SK-N-SH (cell line): Measurements from ENCODE around the gene BRD9. TPM values are rescaled to one million over a fixed set of nuclear protein-coding genes. Genes with fewer than 3 reads are reported as not detected.

Experiments
- CTCF ChIA-PET: fragments of 300-600, 350-600 bp; formaldehyde crosslinking; extraction: SDS; loops from one replicate; lab custom pipeline; 2021; lab: Yijun Ruan, JAX
- POLR2A ChIA-PET: fragments of 350-600 bp; sonication (Branson Sonifier 250); formaldehyde crosslinking; extraction: SDS; loops from one replicate; lab custom pipeline; 2020; ENCODE audit warnings: antibody characterized with exemption, inconsistent platforms; lab: Yijun Ruan, JAX
- DNase-seq: peaks from one replicate; pipeline ENCODE4 v3.0.0; 2012
- H2AFZ ChIP-seq: fragments of 200-600 bp; sonication (generic); 2 replicates; pipeline ENCODE4 v1.8.1; 2016; ENCODE audit warnings: antibody characterized with exemption, mild to moderate bottlenecking, low read depth
- H3F3A ChIP-seq: fragments of 200-600 bp; sonication (generic); replicated peaks from 2 replicates; pipeline ENCODE3; 2016; ENCODE audit warnings: antibody characterized with exemption, mild to moderate bottlenecking; ENCODE audit not compliant: insufficient read depth
- H3K27ac ChIP-seq, 2 experiments: fragments of 200-500 bp in 1 of 2; fragments of 200-600 bp in 1 of 2; sonication (Bioruptor generic) in 1 of 2; sonication (generic), shearing (Covaris generic) in 1 of 2; 2 replicates each; pipeline versions ENCODE4 v1.5.1 to v1.6.1; 2014 to 2016; ENCODE audit warnings: low read depth in 2 of 2, inconsistent platforms in 1 of 2, low read length in 1 of 2, mild to moderate bottlenecking in 1 of 2, mixed read lengths in 1 of 2
- H3K27me3 ChIP-seq: fragments of 200-600 bp; sonication (generic), shearing (Covaris generic); 2 replicates; pipeline ENCODE4 v1.6.1; 2016; ENCODE audit warnings: mixed run types; ENCODE audit not compliant: insufficient read depth
- H3K36me3 ChIP-seq, 2 experiments: fragments of 200-500 bp in 1 of 2; fragments of 200-600 bp in 1 of 2; sonication (Bioruptor generic) in 1 of 2; sonication (generic) in 1 of 2; replicated peaks in 1 of 2; 2 replicates each; pipeline versions ENCODE3 to v1.5.1; 2014 to 2016; ENCODE audit warnings: low read length in 1 of 2, mild to moderate bottlenecking in 1 of 2; ENCODE audit not compliant: insufficient read depth in 2 of 2, control insufficient read depth in 1 of 2
- H3K4me1 ChIP-seq, 2 experiments: fragments of 200-500 bp in 1 of 2; fragments of 200-600 bp in 1 of 2; sonication (Bioruptor generic) in 1 of 2; sonication (generic), shearing (Covaris generic) in 1 of 2; 2 replicates each; pipeline versions ENCODE4 v1.5.1 to v1.6.1; 2014 to 2016; ENCODE audit warnings: low read depth in 1 of 2, low read length in 1 of 2, mixed run types in 1 of 2; ENCODE audit not compliant: insufficient read depth in 2 of 2, control insufficient read depth in 1 of 2
- H3K4me2 ChIP-seq: fragments of 200-600 bp; sonication (generic), shearing (Covaris generic); 2 replicates; pipeline ENCODE4 v1.6.1; 2017; ENCODE audit warnings: mixed run types
- H3K4me3 ChIP-seq, 2 experiments: fragments of 200-500 bp in 1 of 2; fragments of 200-600 bp in 1 of 2; sonication (Bioruptor generic) in 1 of 2; sonication (generic), shearing (Covaris generic) in 1 of 2; 2 replicates each; pipeline versions ENCODE4 v1.5.1 to v1.8.1; 2014 to 2016; ENCODE audit warnings: low read depth in 2 of 2, inconsistent platforms in 1 of 2, low read length in 1 of 2, mild to moderate bottlenecking in 1 of 2, mixed read lengths in 1 of 2, moderate library complexity in 1 of 2
- H3K79me2 ChIP-seq: fragments of 200-600 bp; sonication (generic); 2 replicates; pipeline ENCODE4 v1.8.1; 2017; ENCODE audit warnings: mild to moderate bottlenecking; ENCODE audit not compliant: insufficient read depth
- H3K9ac ChIP-seq: fragments of 200-600 bp; sonication (generic); 2 replicates; pipeline ENCODE4 v1.6.1; 2017; ENCODE audit warnings: mixed run types
- H3K9me2 ChIP-seq: fragments of 200-600 bp; sonication (generic); 2 replicates; pipeline ENCODE4 v1.6.1; 2017; ENCODE audit warnings: mixed run types
- H3K9me3 ChIP-seq: fragments of 200-600 bp; sonication (generic); 2 replicates; pipeline ENCODE4 v1.6.1; 2017; ENCODE audit warnings: mixed run types, mild to moderate bottlenecking, moderate library complexity
- H4K20me1 ChIP-seq: fragments of 200-600 bp; sonication (generic); 2 replicates; pipeline ENCODE4 v1.6.1; 2017; ENCODE audit warnings: mild to moderate bottlenecking, mixed run types; ENCODE audit not compliant: insufficient read depth
- CHD2 ChIP-seq: fragments of 150-350 bp; IDR thresholded peaks from 2 replicates; pipeline ENCODE4 v1.6.1; 2018; ENCODE audit warnings: low read length; ENCODE audit not compliant: partially characterized antibody
- FOXM1 ChIP-seq: IDR thresholded peaks from 2 replicates; pipeline ENCODE4 v1.4.0; 2012; ENCODE audit warnings: low read depth, mild to moderate bottlenecking
- WGBS: methylation state at CpG from one replicate; pipeline ENCODE4 v1.1.6; 2017; ENCODE audit warnings: low lambda C conversion rate; 5-methylcytosine and 5-hydroxymethylcytosine counted together
- polyA plus RNA-seq, 3 experiments: library from polyadenylated mRNA; depleted of rRNA; stranded (reverse); fragments of >200 nt; gene quantifications; 2 replicates each; pipeline ENCODE4 v1.2.3, GENCODE V29; 2012
- TF ChIP-seq, protein P1 (sequence below): fragments of 200-600 bp; sonication (generic); IDR thresholded peaks from 2 replicates; pipeline ENCODE4 v1.6.1; 2017; ENCODE audit warnings: antibody characterized with exemption, mild to moderate bottlenecking, moderate library complexity
- TF ChIP-seq, protein P2 (sequence below): IDR thresholded peaks from 2 replicates; pipeline ENCODE4 v1.6.1; 2012; ENCODE audit warnings: mild to moderate bottlenecking, low read depth, low read length, moderate library complexity

The BRD9 gene
- polyA plus RNA-seq, 1 of the 3 experiments (the other 2 are of a cell fraction) = 19.5 TPM

DNA sequence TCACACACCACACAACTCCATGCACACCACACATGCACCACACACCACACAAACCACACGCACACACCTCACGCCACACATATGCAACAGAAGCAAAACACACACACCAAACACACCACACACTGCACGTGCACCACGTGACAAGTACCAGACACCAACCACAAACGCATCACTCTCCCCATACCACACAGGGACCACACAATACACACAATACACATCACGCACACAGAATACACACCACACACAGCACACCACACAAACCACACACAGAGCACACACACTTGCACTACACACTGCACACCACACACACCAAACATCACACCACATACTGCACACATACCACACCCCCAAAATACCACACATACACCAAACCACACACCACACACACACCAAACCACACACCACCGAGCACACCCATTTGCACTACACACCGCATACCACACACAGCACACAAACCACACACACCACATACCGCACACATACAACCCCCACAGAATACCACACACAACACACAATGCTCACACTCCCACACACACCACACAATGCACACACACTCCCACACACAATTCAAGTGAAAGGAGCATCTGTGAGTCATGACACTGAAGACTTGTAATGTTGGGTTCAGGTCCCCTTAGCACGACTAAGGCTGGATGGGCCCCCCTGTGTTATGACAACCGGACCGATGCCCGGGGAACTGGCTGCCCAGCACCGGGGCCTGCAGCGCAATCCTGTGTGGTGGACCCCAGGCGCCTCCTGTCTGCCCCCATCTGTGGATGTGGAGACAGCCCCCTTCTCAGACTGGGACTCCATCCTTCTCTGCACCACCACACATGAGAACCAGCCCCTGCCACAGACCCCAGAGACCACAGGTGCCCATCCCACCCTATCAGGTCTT lies 35.8 kb downstream of the BRD9 start:
- H3K27me3 ChIP-seq = peaks cover 33% of the 10 kb centered on the region
- no peaks in the 10 kb centered on the region for H3F3A ChIP-seq
- H3K4me3 ChIP-seq = no peak overlapping the region
- H3K4me1 ChIP-seq = no peaks in the 10 kb centered on the region
- H3K4me2 ChIP-seq = no peak overlapping the region
- no peak overlapping the region for H2AFZ ChIP-seq
- TF ChIP-seq, protein P1, sequence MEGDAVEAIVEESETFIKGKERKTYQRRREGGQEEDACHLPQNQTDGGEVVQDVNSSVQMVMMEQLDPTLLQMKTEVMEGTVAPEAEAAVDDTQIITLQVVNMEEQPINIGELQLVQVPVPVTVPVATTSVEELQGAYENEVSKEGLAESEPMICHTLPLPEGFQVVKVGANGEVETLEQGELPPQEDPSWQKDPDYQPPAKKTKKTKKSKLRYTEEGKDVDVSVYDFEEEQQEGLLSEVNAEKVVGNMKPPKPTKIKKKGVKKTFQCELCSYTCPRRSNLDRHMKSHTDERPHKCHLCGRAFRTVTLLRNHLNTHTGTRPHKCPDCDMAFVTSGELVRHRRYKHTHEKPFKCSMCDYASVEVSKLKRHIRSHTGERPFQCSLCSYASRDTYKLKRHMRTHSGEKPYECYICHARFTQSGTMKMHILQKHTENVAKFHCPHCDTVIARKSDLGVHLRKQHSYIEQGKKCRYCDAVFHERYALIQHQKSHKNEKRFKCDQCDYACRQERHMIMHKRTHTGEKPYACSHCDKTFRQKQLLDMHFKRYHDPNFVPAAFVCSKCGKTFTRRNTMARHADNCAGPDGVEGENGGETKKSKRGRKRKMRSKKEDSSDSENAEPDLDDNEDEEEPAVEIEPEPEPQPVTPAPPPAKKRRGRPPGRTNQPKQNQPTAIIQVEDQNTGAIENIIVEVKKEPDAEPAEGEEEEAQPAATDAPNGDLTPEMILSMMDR = no peak
- no peaks in the 10 kb centered on the region for H3K9me3 ChIP-seq
- CTCF ChIA-PET = no interaction called here
- WGBS = 79% methylated on average over 10 of the region's 16 CpGs
- no peaks in the 10 kb centered on the region for H3K36me3 ChIP-seq
- no peak overlapping the region for H3K9ac ChIP-seq
- no peak for DNase-seq
- no peaks in the 10 kb centered on the region for H3K9me2 ChIP-seq
- H3K27ac ChIP-seq = no peak overlapping the region
- H3K79me2 ChIP-seq = no peaks in the 10 kb centered on the region
- POLR2A ChIA-PET = no interaction called here
- H4K20me1 ChIP-seq = no peaks in the 10 kb centered on the region

DNA sequence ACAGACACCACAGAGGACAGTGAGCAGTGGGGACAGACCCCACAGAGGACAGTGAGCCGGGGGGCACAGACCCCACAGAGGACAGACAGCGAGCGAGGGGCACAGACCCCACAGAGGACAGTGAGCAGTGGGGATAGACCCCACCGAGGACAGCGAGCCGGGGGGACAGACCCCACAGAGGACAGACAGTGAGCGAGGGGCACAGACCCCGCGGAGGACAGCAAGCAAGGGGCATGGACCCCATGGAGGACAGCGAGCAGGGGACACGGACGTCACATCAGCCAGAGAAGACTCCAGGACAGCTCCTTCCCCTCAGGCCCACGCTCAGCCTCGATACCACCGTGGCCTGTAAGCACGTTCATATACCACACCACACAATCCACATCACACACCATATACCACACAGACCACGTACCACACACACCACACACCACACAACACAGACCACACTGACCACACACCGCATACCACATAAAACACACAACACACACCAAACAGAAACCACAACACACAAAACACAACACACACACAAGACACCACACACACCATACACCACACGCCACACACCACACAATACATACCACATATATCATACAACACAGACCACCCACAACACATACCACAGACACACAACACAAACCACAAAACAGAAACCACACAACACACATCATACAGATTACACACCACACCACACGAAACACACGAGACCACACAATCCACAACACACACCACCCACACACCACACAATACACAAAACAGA lies 36.6 kb downstream of the BRD9 start:
- no peak for DNase-seq
- Histone ChIP-seq H3K79me2 (no peaks in the 10 kb centered on the region), H3K4me2 (no peak overlapping the region), H3K27me3 (peaks cover 41% of the 10 kb centered on the region), H2AFZ (no peak overlapping the region), H3K9ac (no peak overlapping the region), H4K20me1 (no peaks in the 10 kb centered on the region), H3K9me3 (no peaks in the 10 kb centered on the region), H3K27ac (no peak overlapping the region), H3K9me2 (no peaks in the 10 kb centered on the region), H3K36me3 (no peaks in the 10 kb centered on the region), H3F3A (no peaks in the 10 kb centered on the region), H3K4me3 (no peak overlapping the region), H3K4me1 (peaks cover 0 to 1% of the 10 kb centered on the region in 2 experiments; a peak in 1 of 4 replicates)
- TF ChIP-seq FOXM1 (no peak), CHD2 (no peak)
- TF ChIP-seq, protein P1 = no peak
- TF ChIP-seq, protein P2, sequence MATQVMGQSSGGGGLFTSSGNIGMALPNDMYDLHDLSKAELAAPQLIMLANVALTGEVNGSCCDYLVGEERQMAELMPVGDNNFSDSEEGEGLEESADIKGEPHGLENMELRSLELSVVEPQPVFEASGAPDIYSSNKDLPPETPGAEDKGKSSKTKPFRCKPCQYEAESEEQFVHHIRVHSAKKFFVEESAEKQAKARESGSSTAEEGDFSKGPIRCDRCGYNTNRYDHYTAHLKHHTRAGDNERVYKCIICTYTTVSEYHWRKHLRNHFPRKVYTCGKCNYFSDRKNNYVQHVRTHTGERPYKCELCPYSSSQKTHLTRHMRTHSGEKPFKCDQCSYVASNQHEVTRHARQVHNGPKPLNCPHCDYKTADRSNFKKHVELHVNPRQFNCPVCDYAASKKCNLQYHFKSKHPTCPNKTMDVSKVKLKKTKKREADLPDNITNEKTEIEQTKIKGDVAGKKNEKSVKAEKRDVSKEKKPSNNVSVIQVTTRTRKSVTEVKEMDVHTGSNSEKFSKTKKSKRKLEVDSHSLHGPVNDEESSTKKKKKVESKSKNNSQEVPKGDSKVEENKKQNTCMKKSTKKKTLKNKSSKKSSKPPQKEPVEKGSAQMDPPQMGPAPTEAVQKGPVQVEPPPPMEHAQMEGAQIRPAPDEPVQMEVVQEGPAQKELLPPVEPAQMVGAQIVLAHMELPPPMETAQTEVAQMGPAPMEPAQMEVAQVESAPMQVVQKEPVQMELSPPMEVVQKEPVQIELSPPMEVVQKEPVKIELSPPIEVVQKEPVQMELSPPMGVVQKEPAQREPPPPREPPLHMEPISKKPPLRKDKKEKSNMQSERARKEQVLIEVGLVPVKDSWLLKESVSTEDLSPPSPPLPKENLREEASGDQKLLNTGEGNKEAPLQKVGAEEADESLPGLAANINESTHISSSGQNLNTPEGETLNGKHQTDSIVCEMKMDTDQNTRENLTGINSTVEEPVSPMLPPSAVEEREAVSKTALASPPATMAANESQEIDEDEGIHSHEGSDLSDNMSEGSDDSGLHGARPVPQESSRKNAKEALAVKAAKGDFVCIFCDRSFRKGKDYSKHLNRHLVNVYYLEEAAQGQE = no peak
- ChIA-PET CTCF (no interaction called here), POLR2A (no interaction called here)
- 41% methylated on average over 21 of the region's 21 CpGs for WGBS
